ENCODE data around the gene HNRNPUL2.
"Not testable (repeated sequence)": the region's sequence is repeated elsewhere in the genome, so short reads cannot be mapped to it uniquely, and the experiment has no call there.

The HNRNPUL2 gene

DNA sequence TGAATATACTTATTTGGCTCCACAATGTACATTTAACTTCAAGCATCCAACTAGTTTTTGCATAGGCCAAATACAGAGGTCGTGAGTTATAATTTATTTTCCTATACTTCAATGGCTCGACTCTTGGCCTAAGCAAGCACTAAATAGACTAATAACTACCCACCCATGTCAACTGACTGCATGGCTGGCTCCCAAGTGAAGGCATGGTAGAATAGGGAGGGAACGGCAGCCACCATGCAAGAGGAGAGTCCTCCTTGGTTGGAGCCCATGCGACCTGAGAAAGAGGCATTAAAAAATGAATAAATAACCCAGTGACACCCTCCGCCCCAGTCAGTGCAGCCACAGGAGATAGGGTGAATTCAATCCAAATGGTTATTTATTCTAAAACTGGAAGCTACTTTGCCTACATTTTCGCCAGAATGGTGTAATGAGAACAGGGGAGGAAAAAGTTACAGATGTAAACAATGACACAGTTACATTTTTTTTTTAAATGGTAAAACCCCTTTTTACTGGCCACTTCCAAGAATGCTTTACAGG is 14.9 kb downstream of the HNRNPUL2 start:
- H3K36me3 ChIP-seq (ENCODE audit: control insufficient read depth in 1 of 2, insufficient read depth in 2 of 2, low read length in 2 of 2): peaks cover 48 to 54% of the 10 kb centered on the region in 2 donors
- no peak overlapping the region for H3K27ac ChIP-seq (ENCODE audit: low read length)

GRCh38 chr11:62710001-62710345 is 17.3 kb downstream of the HNRNPUL2 start:
- H3K4me1 ChIP-seq (ENCODE audit: control insufficient read depth in 1 of 2, insufficient read depth in 2 of 2, low read length in 2 of 2): peaks cover 23 to 44% of the 10 kb centered on the region in 2 donors
- no peaks in the 10 kb centered on the region for H3K27me3 ChIP-seq (ENCODE audit: low read depth, low read length)
- peaks cover 24 to 32% of the 10 kb centered on the region in 2 donors for H3K36me3 ChIP-seq (ENCODE audit: control insufficient read depth in 1 of 2, insufficient read depth in 2 of 2, low read length in 2 of 2)
- H3K9me3 ChIP-seq (ENCODE audit: control insufficient read depth in 1 of 2, low read length in 2 of 2): no peaks in the 10 kb centered on the region
- H3K27ac ChIP-seq (ENCODE audit: low read length): peak overlapping the region; percentile 94
- peak overlapping the region; percentile 70 to 76 for H3K4me3 ChIP-seq (ENCODE audit: low read depth in 1 of 2, low read length in 2 of 2)

More for the DNA sequence above, 14.9 kb downstream of the HNRNPUL2 start:
- Histone ChIP-seq H3K4me1 (ENCODE audit: control insufficient read depth in 1 of 2, insufficient read depth in 2 of 2, low read length in 2 of 2) (peaks cover 11 to 24% of the 10 kb centered on the region in 2 donors), H3K27me3 (ENCODE audit: low read depth, low read length) (no peaks in the 10 kb centered on the region), H3K9me3 (ENCODE audit: control insufficient read depth in 1 of 2, low read length in 2 of 2) (no peaks in the 10 kb centered on the region), H3K4me3 (ENCODE audit: low read depth in 1 of 2, low read length in 2 of 2) (no peak overlapping the region)

DNA sequence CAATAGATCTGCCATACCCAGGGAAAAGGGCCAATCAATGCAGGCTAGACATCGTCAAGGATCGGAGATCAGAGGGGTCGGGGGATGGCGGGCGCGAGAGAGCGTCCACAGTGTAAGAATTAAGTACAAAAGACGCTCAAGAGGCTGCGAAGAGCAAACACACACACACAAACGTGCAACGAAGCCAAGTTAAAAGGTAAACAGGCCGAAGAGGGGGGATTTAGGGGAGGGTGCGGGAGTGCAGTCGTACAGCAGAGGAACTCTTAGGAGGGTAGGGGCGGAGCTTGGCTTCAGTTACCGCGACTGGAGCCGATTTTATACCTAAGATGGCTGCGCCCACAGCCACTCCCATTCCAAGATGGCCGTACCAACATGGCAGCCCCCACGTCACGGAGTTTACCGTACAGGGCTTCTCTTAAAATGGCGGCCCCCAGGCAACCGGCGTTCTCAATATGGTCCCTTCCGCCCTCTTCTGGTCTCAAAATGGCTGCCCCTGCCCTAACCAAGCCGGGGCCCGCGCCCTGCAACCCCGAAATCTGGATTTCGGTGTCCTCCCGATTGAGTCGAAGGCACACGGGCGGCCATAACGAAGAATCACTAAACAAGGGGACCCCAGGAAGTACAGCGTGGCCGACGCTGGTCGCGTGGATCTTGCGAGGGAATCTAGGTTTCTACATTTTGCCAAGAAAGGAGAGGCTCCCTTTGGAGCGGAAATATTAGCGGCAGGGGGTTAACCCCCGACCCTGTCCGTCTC is 17.8 kb downstream of the HNRNPUL2 start:
- peak overlapping the region; percentile 94 for H3K27ac ChIP-seq (ENCODE audit: low read length)
- H3K36me3 ChIP-seq (ENCODE audit: control insufficient read depth in 1 of 2, insufficient read depth in 2 of 2, low read length in 2 of 2): peaks cover 20 to 27% of the 10 kb centered on the region in 2 donors
- H3K27me3 ChIP-seq (ENCODE audit: low read depth, low read length): no peaks in the 10 kb centered on the region
- peaks cover 23 to 44% of the 10 kb centered on the region in 2 donors for H3K4me1 ChIP-seq (ENCODE audit: control insufficient read depth in 1 of 2, insufficient read depth in 2 of 2, low read length in 2 of 2)
- peak overlapping the region; percentile 70 to 76 for H3K4me3 ChIP-seq (ENCODE audit: low read depth in 1 of 2, low read length in 2 of 2)
- no peaks in the 10 kb centered on the region for H3K9me3 ChIP-seq (ENCODE audit: control insufficient read depth in 1 of 2, low read length in 2 of 2)

GRCh38 chr11:62708793-62709192 is 18.5 kb downstream of the HNRNPUL2 start:
- peak overlapping the region; percentile 94 for H3K27ac ChIP-seq (ENCODE audit: low read length)
- H3K36me3 ChIP-seq (ENCODE audit: control insufficient read depth in 1 of 2, insufficient read depth in 2 of 2, low read length in 2 of 2): peaks cover 15 to 23% of the 10 kb centered on the region in 2 donors
- peaks cover 23 to 44% of the 10 kb centered on the region in 2 donors for H3K4me1 ChIP-seq (ENCODE audit: control insufficient read depth in 1 of 2, insufficient read depth in 2 of 2, low read length in 2 of 2)
- H3K4me3 ChIP-seq (ENCODE audit: low read depth in 1 of 2, low read length in 2 of 2): peak overlapping the region; percentile 70 to 76
- no peaks in the 10 kb centered on the region for H3K9me3 ChIP-seq (ENCODE audit: control insufficient read depth in 1 of 2, low read length in 2 of 2)
- no peaks in the 10 kb centered on the region for H3K27me3 ChIP-seq (ENCODE audit: low read depth, low read length)

GRCh38 chr11:62708392-62708791 is 18.9 kb downstream of the HNRNPUL2 start:
- Histone ChIP-seq H3K4me3 (ENCODE audit: low read depth in 1 of 2, low read length in 2 of 2) (peak overlapping the region; percentile 70 to 76), H3K27ac (ENCODE audit: low read length) (peak overlapping the region; percentile 94), H3K4me1 (ENCODE audit: control insufficient read depth in 1 of 2, insufficient read depth in 2 of 2, low read length in 2 of 2) (peaks cover 23 to 44% of the 10 kb centered on the region in 2 donors), H3K9me3 (ENCODE audit: control insufficient read depth in 1 of 2, low read length in 2 of 2) (no peaks in the 10 kb centered on the region), H3K36me3 (ENCODE audit: control insufficient read depth in 1 of 2, insufficient read depth in 2 of 2, low read length in 2 of 2) (peaks cover 11 to 19% of the 10 kb centered on the region in 2 donors), H3K27me3 (ENCODE audit: low read depth, low read length) (no peaks in the 10 kb centered on the region)

DNA sequence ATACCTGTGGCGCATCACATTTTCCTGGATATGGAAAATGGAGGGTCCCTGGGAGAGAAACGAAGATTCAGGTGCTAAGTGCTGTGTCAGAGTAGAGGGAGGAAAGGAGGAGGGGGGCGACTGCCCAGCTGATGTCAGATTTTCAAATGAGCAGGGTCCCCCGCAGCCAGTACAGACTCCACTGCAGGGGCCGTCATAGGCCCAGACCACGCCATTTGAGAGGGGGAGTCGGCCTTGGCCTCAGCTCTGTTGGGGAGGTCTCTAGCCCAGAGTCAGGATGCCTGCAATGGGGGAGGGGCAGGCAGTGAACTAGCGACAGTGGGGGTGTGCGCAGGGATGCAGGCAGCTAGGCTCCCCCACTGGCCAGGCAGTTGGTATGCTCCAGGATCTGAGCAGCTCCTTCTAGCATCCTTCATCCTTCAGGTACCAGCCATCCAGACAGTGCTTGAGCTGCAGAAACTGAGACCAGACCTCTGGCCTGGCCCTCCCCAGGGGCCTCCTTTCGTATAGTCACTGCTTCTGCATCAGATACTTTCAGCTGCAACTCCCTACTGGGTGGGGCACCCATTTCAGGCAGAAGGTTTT is 19.9 kb downstream of the HNRNPUL2 start, which contains the start of the genes BSCL2 and GNG3:
Gene BSCL2 (minus strand): TSS at position 148 of the 585 bp plus-strand sequence. CDS start 229 bp downstream, outside the sequence.
Gene GNG3 (plus strand): TSS at position 400 of the 585 bp plus-strand sequence. CDS start 620 bp downstream, outside the sequence.
- no peaks in the 10 kb centered on the region for H3K27me3 ChIP-seq (ENCODE audit: low read depth, low read length)
- H3K4me1 ChIP-seq (ENCODE audit: control insufficient read depth in 1 of 2, insufficient read depth in 2 of 2, low read length in 2 of 2): peaks cover 23 to 44% of the 10 kb centered on the region in 2 donors
- H3K27ac ChIP-seq (ENCODE audit: low read length): peak within 1 kb of the TSS; percentile 67
- peak within 1 kb of the TSS; percentile 79 to 91 for H3K4me3 ChIP-seq (ENCODE audit: low read depth in 1 of 2, low read length in 2 of 2)
- no peaks in the 10 kb centered on the region for H3K9me3 ChIP-seq (ENCODE audit: control insufficient read depth in 1 of 2, low read length in 2 of 2)
- peaks cover 4 to 15% of the 10 kb centered on the region in 2 donors for H3K36me3 ChIP-seq (ENCODE audit: control insufficient read depth in 1 of 2, insufficient read depth in 2 of 2, low read length in 2 of 2)

GRCh38 chr11:62706850-62707247 is 20.4 kb downstream of the HNRNPUL2 start:
- no peaks in the 10 kb centered on the region for H3K27me3 ChIP-seq (ENCODE audit: low read depth, low read length)
- peak overlapping the region; percentile 67 for H3K27ac ChIP-seq (ENCODE audit: low read length)
- peaks cover 23 to 44% of the 10 kb centered on the region in 2 donors for H3K4me1 ChIP-seq (ENCODE audit: control insufficient read depth in 1 of 2, insufficient read depth in 2 of 2, low read length in 2 of 2)
- peak overlapping the region; percentile 79 to 91 for H3K4me3 ChIP-seq (ENCODE audit: low read depth in 1 of 2, low read length in 2 of 2)
- H3K36me3 ChIP-seq (ENCODE audit: control insufficient read depth in 1 of 2, insufficient read depth in 2 of 2, low read length in 2 of 2): peaks cover 0 to 11% of the 10 kb centered on the region in 2 donors
- H3K9me3 ChIP-seq (ENCODE audit: control insufficient read depth in 1 of 2, low read length in 2 of 2): no peaks in the 10 kb centered on the region

DNA sequence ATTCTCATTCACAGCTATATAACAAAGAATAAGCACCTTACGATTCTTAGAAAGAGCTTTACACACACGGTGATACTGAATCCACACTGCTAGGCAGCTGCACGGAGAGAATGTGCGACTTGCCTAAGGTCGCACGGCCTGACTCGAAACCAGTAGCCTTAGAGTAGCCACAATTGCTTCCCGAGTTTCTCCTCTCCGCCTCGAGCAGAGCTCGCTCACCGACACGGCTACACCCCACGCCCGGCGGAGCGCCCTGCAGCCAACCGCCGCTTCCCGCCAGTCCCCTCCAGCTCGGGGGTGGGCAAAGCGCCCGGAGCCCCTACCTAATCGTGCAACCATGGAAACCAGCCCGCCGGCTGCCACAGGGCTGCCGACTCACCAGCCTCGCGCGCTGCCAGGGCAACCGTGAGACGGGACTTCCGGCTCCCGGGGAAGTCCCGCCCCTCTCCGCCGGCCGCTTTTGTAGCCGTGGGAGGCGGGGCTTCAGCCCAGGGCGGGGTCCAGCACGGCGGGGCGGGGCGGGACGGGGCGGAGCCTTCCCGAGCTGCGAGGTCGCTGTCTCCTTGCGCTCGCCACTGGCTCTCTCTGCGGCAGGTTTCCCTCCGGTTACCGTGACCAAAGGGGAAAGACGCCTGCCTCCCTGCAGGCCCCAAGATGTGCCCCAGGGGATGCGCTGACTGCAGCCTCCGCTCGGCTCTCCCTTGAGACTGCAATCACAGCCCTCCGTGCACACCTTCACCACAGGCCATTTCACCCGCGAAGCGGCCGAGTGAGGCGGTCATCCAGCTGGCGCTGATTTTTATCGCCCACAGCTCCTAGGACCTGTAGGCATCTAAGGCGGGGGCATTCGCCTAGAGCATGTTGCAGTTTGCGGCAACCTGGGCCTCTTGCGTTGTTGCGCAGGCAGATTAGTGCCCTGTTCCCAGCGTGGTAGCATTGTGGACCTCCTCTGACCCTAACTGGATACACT is 21.1 kb downstream of the HNRNPUL2 start:
- Histone ChIP-seq H3K27me3 (ENCODE audit: low read depth, low read length) (no peaks in the 10 kb centered on the region), H3K9me3 (ENCODE audit: control insufficient read depth in 1 of 2, low read length in 2 of 2) (no peaks in the 10 kb centered on the region), H3K4me3 (ENCODE audit: low read depth in 1 of 2, low read length in 2 of 2) (peak overlapping the region; percentile 79 to 91), H3K4me1 (ENCODE audit: control insufficient read depth in 1 of 2, insufficient read depth in 2 of 2, low read length in 2 of 2) (peaks cover 23 to 44% of the 10 kb centered on the region in 2 donors), H3K36me3 (ENCODE audit: control insufficient read depth in 1 of 2, insufficient read depth in 2 of 2, low read length in 2 of 2) (peaks cover 2 to 7% of the 10 kb centered on the region in 2 donors), H3K27ac (ENCODE audit: low read length) (peak overlapping the region; percentile 88)

DNA sequence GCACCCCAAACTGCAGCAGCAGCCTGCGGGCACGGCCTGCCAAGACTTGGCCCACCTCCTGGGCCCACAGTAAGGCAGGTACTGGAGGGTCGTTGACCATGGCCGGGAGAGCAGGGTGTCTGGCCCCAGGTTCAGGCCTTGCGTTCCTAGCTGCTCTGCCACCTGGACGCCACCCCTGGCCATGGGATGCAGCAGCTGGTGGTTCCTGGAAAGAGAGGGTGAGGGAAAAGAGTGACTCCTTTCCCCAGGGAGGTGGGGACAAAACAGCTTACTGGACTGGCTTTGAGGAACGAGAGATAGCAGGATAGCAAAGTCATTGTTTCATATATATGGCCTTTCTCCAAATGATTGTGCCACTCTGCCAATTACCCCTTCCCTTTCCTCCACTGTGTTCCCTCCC is 21.8 kb downstream of the HNRNPUL2 start:
- Histone ChIP-seq H3K36me3 (ENCODE audit: control insufficient read depth in 1 of 2, insufficient read depth in 2 of 2, low read length in 2 of 2) (peaks cover 2 to 3% of the 10 kb centered on the region in 2 donors), H3K4me3 (ENCODE audit: low read depth in 1 of 2, low read length in 2 of 2) (peak overlapping the region; percentile 79 to 91), H3K9me3 (ENCODE audit: control insufficient read depth in 1 of 2, low read length in 2 of 2) (no peaks in the 10 kb centered on the region), H3K27me3 (ENCODE audit: low read depth, low read length) (no peaks in the 10 kb centered on the region), H3K27ac (ENCODE audit: low read length) (peak overlapping the region; percentile 88), H3K4me1 (ENCODE audit: control insufficient read depth in 1 of 2, insufficient read depth in 2 of 2, low read length in 2 of 2) (peaks cover 22 to 39% of the 10 kb centered on the region in 2 donors)

- H3K27me3 ChIP-seq (ENCODE audit: low read depth, low read length); H3K4me3 ChIP-seq (ENCODE audit: low read depth in 1 of 2, low read length in 2 of 2); H3K27ac ChIP-seq (ENCODE audit: low read length); H3K9me3 ChIP-seq (ENCODE audit: control insufficient read depth in 1 of 2, low read length in 2 of 2); H3K36me3 ChIP-seq (ENCODE audit: control insufficient read depth in 1 of 2, insufficient read depth in 2 of 2, low read length in 2 of 2): not testable (repeated sequence)
- peaks cover 17 to 33% of the 10 kb centered on the region in 2 donors for H3K4me1 ChIP-seq (ENCODE audit: control insufficient read depth in 1 of 2, insufficient read depth in 2 of 2, low read length in 2 of 2)
Measured at GRCh38 chr11:62703921-62704320, 23.3 kb downstream of the HNRNPUL2 start.
